ENCODE results near the gene PKIB.
"Not testable (repeated sequence)": the region's sequence is repeated elsewhere in the genome, so short reads cannot be mapped to it uniquely, and the experiment has no call there.

Gene PKIB

GRCh38 chr6:122746688-122747087 lies 136.5 kb downstream of the PKIB start:
- CTCF ChIA-PET = interaction anchor here (2.7 to 9.0 kb wide), 2 partner anchors 15 to 92 kb away, joined by 11 to 106 read pairs; no protein-coding TSS in a partner anchor
- TF ChIP-seq CTCF (IDR thresholded peaks at IDR 0.05; ENCODE audit: insufficient read depth, low read length, missing control alignments) = no peak
- no peak overlapping the region for H3K4me3 ChIP-seq (ENCODE audit: low read depth, low read length)
- POLR2A ChIA-PET = no interaction called here
- no peak for DNase-seq (ENCODE audit: low read depth, low spot score)

- H3K4me3 ChIP-seq (ENCODE audit: low read depth, low read length) = no peak overlapping the region
- ChIA-PET POLR2A (no interaction called here), CTCF (no interaction called here)
- DNase-seq (ENCODE audit: low read depth, low spot score) = no peak
- no peak for TF ChIP-seq CTCF (IDR thresholded peaks at IDR 0.05; ENCODE audit: insufficient read depth, low read length, missing control alignments)
These were observed 137.4 kb downstream of the PKIB start for GRCh38 chr6:122747573-122747972.

GRCh38 chr6:122748945-122749344 lies 138.7 kb downstream of the PKIB start:
- DNase-seq (ENCODE audit: low read depth, low spot score); H3K4me3 ChIP-seq (ENCODE audit: low read depth, low read length); POLR2A ChIA-PET: not testable (repeated sequence)
- CTCF ChIA-PET = interaction anchor here (1.7 to 3.7 kb wide), 2 partner anchors 18 to 90 kb away, joined by 7 to 34 read pairs; no protein-coding TSS in a partner anchor

GRCh38 chr6:122749451-122750050 lies 139.3 kb downstream of the PKIB start:
- no peak for DNase-seq (ENCODE audit: low read depth, low spot score)
- POLR2A ChIA-PET = no interaction called here
- no peak overlapping the region for H3K4me3 ChIP-seq (ENCODE audit: low read depth, low read length)
- CTCF ChIA-PET = interaction anchor here (1.7 to 3.7 kb wide), 2 partner anchors 19 to 90 kb away, joined by 7 to 34 read pairs; no protein-coding TSS in a partner anchor
- TF ChIP-seq CTCF (IDR thresholded peaks at IDR 0.05; ENCODE audit: insufficient read depth, low read length, missing control alignments) = no peak

- TF ChIP-seq CTCF (IDR thresholded peaks at IDR 0.05; ENCODE audit: insufficient read depth, low read length, missing control alignments) = no peak
- CTCF ChIA-PET = interaction anchor here (1.1 to 3.7 kb wide), 4 partner anchors 13 to 88 kb away, joined by 5 to 34 read pairs (median 6); partner anchors contain the start of gene SMPDL3A
- POLR2A ChIA-PET = no interaction called here
- DNase-seq (ENCODE audit: low read depth, low spot score) = no peak
- H3K4me3 ChIP-seq (ENCODE audit: low read depth, low read length) = no peak overlapping the region
These were observed 141.1 kb downstream of the PKIB start for GRCh38 chr6:122751326-122751725.

GRCh38 chr6:122752459-122752858 lies 142.3 kb downstream of the PKIB start:
- no peak for DNase-seq (ENCODE audit: low read depth, low spot score)
- TF ChIP-seq CTCF (IDR thresholded peaks at IDR 0.05; ENCODE audit: insufficient read depth, low read length, missing control alignments) = no peak
- H3K4me3 ChIP-seq (ENCODE audit: low read depth, low read length) = no peak overlapping the region
- ChIA-PET POLR2A (no interaction called here), CTCF (interaction anchor here (1.6 to 3.7 kb wide), 2 partner anchors 22 to 87 kb away, joined by 6 to 34 read pairs; no protein-coding TSS in a partner anchor)

Measured in AG04449 (cell line).